ENCODE measurements around the gene MAN2C1.

- TF ChIP-seq CTCF (IDR thresholded peaks at IDR 0.05; ENCODE audit: poor library complexity) (no peak), EZH2phosphoT487 (IDR thresholded peaks at IDR 0.05; ENCODE audit: low read depth, severe bottlenecking, unreplicated experiment) (no peak)
Observed at GRCh38 chr15:75342221-75342620, 26.2 kb downstream of the MAN2C1 start.
